Mesendoderm (in vitro differentiated cells): ENCODE results near the gene ENAH.

Experiments
- DNase-seq: peaks from one replicate; pipeline ENCODE4 v3.0.0; 2013
- H2AK5ac ChIP-seq: 2 replicates; pipeline ENCODE4 v1.6.1; 2013; ENCODE audit warnings: low read length, inconsistent platforms
- H2BK120ac ChIP-seq: 2 replicates; pipeline ENCODE4 v1.6.1; 2013; ENCODE audit warnings: low read depth, mild to moderate bottlenecking, low read length, moderate library complexity, mixed read lengths
- H2BK15ac ChIP-seq: replicated peaks from 2 replicates; pipeline ENCODE4 v1.6.1; 2013; ENCODE audit warnings: low read depth, mild to moderate bottlenecking, moderate library complexity
- H2BK5ac ChIP-seq: 2 replicates; pipeline ENCODE4 v1.6.1; 2013; ENCODE audit warnings: low read length, inconsistent platforms
- H3K18ac ChIP-seq: 2 replicates; pipeline ENCODE4 v1.6.1; 2013; ENCODE audit warnings: mild to moderate bottlenecking, low read length, mixed read lengths
- H3K23ac ChIP-seq: one replicate; pipeline ENCODE4 v1.6.1; 2013; ENCODE audit warnings: low read length
- H3K27ac ChIP-seq: 2 replicates; pipeline ENCODE4 v1.5.1; 2013; ENCODE audit warnings: low read depth, mild to moderate bottlenecking, inconsistent platforms, low read length, moderate library complexity
- H3K27me3 ChIP-seq: 2 replicates; pipeline ENCODE4 v1.6.1; 2013; ENCODE audit warnings: low read length, control low read depth, mild to moderate bottlenecking, inconsistent platforms; ENCODE audit not compliant: insufficient read depth, poor library complexity
- H3K36me3 ChIP-seq: 2 replicates; pipeline ENCODE4 v1.6.1; 2013; ENCODE audit warnings: low read length, inconsistent platforms; ENCODE audit not compliant: control insufficient read depth, insufficient read depth
- H3K4ac ChIP-seq: one replicate; pipeline ENCODE4 v1.6.1; 2013; ENCODE audit warnings: low read depth, mild to moderate bottlenecking, low read length, moderate library complexity
- H3K4me1 ChIP-seq: 2 replicates; pipeline ENCODE4 v1.6.1; 2013; ENCODE audit warnings: low read depth, low read length, inconsistent platforms; ENCODE audit not compliant: control insufficient read depth
- H3K4me2 ChIP-seq: 2 replicates; pipeline ENCODE4 v1.6.1; 2013; ENCODE audit warnings: low read length
- H3K4me3 ChIP-seq: 2 replicates; pipeline ENCODE4 v1.5.1; 2013; ENCODE audit warnings: mild to moderate bottlenecking, low read length
- H3K56ac ChIP-seq: one replicate; pipeline ENCODE4 v1.6.1; 2013; ENCODE audit warnings: low read length
- H3K79me1 ChIP-seq: 2 replicates; pipeline ENCODE4 v1.6.1; 2013; ENCODE audit warnings: low read length, inconsistent platforms
- H3K79me2 ChIP-seq: 2 replicates; pipeline ENCODE4 v1.6.1; 2013; ENCODE audit warnings: mild to moderate bottlenecking, low read length; ENCODE audit not compliant: control insufficient read depth, insufficient read depth
- H3K9ac ChIP-seq: 2 replicates; pipeline ENCODE4 v1.6.1; 2013; ENCODE audit warnings: low read length, inconsistent platforms
- H4K5ac ChIP-seq: one replicate; pipeline ENCODE4 v1.6.1; 2013; ENCODE audit warnings: low read length
- H4K8ac ChIP-seq: one replicate; pipeline ENCODE4 v1.6.1; 2013; ENCODE audit warnings: low read depth, mild to moderate bottlenecking, control low read depth, low read length, moderate library complexity
- WGBS: extraction: QIAGEN DNeasy Blood & Tissue Kit; methylation state at CpG from one replicate; pipeline ENCODE4 v1.1.7; 2013; ENCODE audit warnings: low lambda C conversion rate, missing lambda C conversion rate; ENCODE audit not compliant: insufficient coverage; ENCODE audit errors: extremely low coverage; 5-methylcytosine and 5-hydroxymethylcytosine counted together

Gene ENAH

GRCh38 chr1:225607355-225607754 lies 45.6 kb downstream of the ENAH start:
- no peaks in the 10 kb centered on the region for H3K36me3 ChIP-seq
- no peak overlapping the region for H2BK120ac ChIP-seq
- no CpG with 5 or more reads among the region's 3 CpGs for WGBS
- no peak overlapping the region for H3K4ac ChIP-seq
- H3K56ac ChIP-seq = no peak overlapping the region
- no peak overlapping the region for H3K23ac ChIP-seq
- DNase-seq = peak; percentile 30
- no peak overlapping the region for H4K5ac ChIP-seq
- no peaks in the 10 kb centered on the region for H3K4me1 ChIP-seq
- no peaks in the 10 kb centered on the region for H3K27me3 ChIP-seq
- no peak overlapping the region for H3K18ac ChIP-seq
- no peak overlapping the region for H3K4me3 ChIP-seq
- no peak overlapping the region for H3K4me2 ChIP-seq
- no peak overlapping the region for H2BK5ac ChIP-seq
- no peak overlapping the region for H2AK5ac ChIP-seq
- H3K79me2 ChIP-seq = peaks cover 65% of the 10 kb centered on the region
- H4K8ac ChIP-seq = no peak overlapping the region
- H3K9ac ChIP-seq = no peak overlapping the region
- no peak overlapping the region for H3K27ac ChIP-seq
- peaks cover 1% of the 10 kb centered on the region for H3K79me1 ChIP-seq
- no peak overlapping the region for H2BK15ac ChIP-seq

- Histone ChIP-seq H4K5ac (no peak overlapping the region), H3K4ac (no peak overlapping the region), H3K4me2 (no peak overlapping the region), H3K56ac (no peak overlapping the region), H2BK15ac (no peak overlapping the region), H2AK5ac (no peak overlapping the region), H3K79me1 (peaks cover 3% of the 10 kb centered on the region), H3K9ac (no peak overlapping the region), H3K23ac (no peak overlapping the region), H3K18ac (no peak overlapping the region), H3K27ac (no peak overlapping the region), H3K79me2 (peaks cover 58% of the 10 kb centered on the region), H3K27me3 (no peaks in the 10 kb centered on the region), H3K36me3 (no peaks in the 10 kb centered on the region), H3K4me3 (no peak overlapping the region), H2BK5ac (no peak overlapping the region), H4K8ac (no peak overlapping the region), H2BK120ac (no peak overlapping the region), H3K4me1 (no peaks in the 10 kb centered on the region)
- DNase-seq = no peak
These were observed 49.2 kb downstream of the ENAH start for GRCh38 chr1:225603538-225604354.

DNA sequence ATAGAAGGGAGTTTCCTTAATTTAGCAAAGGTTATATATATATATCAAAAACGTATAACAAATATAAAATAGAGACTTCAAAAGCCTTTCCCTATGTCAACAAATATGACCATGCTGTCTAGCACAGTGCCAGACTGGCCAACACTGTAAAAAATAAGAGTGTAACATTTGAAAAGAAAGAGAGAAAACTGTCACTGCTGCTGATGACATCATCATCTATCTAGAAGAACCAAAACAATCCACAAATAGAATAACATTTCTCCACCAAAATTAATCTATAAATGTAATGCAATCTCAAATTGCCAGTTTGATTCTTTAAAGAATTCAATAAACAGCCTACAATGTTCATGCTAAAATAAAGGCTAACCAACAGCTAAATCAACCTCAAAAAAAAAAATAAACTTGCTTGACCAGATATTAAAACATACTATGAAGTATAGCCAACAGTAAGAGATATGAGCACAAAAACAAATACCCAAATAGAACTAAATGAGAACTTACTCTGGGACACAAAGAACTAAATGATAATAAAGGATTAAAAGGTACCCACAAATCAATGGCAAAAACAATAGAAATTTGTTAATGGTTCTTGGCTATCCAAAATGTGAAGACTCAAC lies 50.2 kb downstream of the ENAH start:
- H3K36me3 ChIP-seq = no peaks in the 10 kb centered on the region
- H3K9ac ChIP-seq = no peak overlapping the region
- H3K27ac ChIP-seq = no peak overlapping the region
- DNase-seq = no peak
- no peak overlapping the region for H4K5ac ChIP-seq
- no peak overlapping the region for H2BK15ac ChIP-seq
- no peak overlapping the region for H3K4me3 ChIP-seq
- no peak overlapping the region for H2BK5ac ChIP-seq
- no peak overlapping the region for H3K23ac ChIP-seq
- H3K56ac ChIP-seq = no peak overlapping the region
- whole genome bisulfite sequencing = no CpG with 5 or more reads among the region's 1 CpG
- H3K27me3 ChIP-seq = no peaks in the 10 kb centered on the region
- H2AK5ac ChIP-seq = no peak overlapping the region
- peaks cover 3% of the 10 kb centered on the region for H3K79me1 ChIP-seq
- peaks cover 56% of the 10 kb centered on the region for H3K79me2 ChIP-seq
- H3K4ac ChIP-seq = no peak overlapping the region
- no peak overlapping the region for H3K4me2 ChIP-seq
- H3K4me1 ChIP-seq = no peaks in the 10 kb centered on the region
- H2BK120ac ChIP-seq = no peak overlapping the region
- H4K8ac ChIP-seq = no peak overlapping the region
- no peak overlapping the region for H3K18ac ChIP-seq

DNA sequence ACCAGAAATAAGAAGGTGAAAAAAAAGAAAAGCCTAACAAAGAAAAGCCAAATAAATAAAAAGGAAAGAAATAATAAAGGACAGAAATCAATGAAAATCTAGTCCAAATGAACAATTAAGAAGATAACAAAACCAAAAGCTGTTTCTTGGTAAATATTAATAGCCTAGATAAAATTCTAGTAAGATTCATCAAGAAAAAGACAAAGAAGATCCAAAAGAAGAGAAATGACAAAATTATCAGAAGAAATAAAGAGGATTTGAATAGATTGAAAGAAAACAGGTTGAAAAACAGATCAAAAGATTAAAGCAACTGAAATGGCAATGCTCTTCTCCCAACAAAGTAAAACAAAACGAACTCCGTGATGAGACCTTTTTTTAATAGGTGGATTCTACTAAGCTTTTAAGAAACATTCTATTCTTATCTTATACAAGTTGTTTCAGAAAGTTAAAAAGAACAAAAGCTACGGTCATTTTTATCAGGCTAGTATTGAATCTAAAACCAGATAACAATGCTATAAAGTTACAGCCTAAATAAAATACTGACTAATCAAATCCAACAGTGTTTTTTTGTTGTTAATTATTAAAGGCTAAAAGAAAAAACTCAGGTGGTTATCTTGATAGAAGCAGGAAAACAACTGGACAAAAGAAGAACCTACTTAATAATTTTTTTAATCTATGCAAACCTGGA lies 50.9 kb downstream of the ENAH start:
- Histone ChIP-seq H3K18ac (no peak overlapping the region), H3K27ac (no peak overlapping the region), H3K56ac (no peak overlapping the region), H2AK5ac (no peak overlapping the region), H3K9ac (no peak overlapping the region), H2BK15ac (no peak overlapping the region), H3K27me3 (no peaks in the 10 kb centered on the region), H3K4ac (no peak overlapping the region), H4K5ac (no peak overlapping the region), H3K4me1 (no peaks in the 10 kb centered on the region), H3K36me3 (no peaks in the 10 kb centered on the region), H3K79me2 (peaks cover 54% of the 10 kb centered on the region), H2BK5ac (no peak overlapping the region), H3K4me2 (no peak overlapping the region), H2BK120ac (no peak overlapping the region), H3K23ac (no peak overlapping the region), H4K8ac (no peak overlapping the region), H3K79me1 (peaks cover 3% of the 10 kb centered on the region), H3K4me3 (no peak overlapping the region)
- WGBS = no CpG with 5 or more reads among the region's 3 CpGs
- no peak for DNase-seq

DNA sequence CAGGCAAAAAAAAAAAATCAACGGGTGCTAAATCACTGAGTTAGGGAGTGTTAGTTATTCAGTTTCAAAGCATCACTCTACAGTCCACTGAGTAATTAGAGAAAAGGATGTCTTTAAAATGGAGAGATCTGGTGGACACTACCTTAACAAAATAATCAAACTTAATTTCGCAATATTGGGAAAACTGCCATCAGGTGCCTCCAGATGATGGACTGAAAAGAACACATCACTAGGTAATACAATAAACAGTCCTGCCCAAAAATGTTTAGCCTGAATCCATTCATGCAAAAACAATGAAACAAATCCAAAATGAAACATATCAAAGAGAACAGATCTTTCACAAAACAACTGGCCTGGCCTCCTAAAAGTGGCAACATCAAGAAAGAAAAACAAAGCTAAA lies 54.1 kb downstream of the ENAH start:
- no peak overlapping the region for H3K4me3 ChIP-seq
- H2BK15ac ChIP-seq = no peak overlapping the region
- H2AK5ac ChIP-seq = no peak overlapping the region
- H3K27ac ChIP-seq = no peak overlapping the region
- peaks cover 45% of the 10 kb centered on the region for H3K79me2 ChIP-seq
- H3K56ac ChIP-seq = no peak overlapping the region
- H4K8ac ChIP-seq = no peak overlapping the region
- no peaks in the 10 kb centered on the region for H3K27me3 ChIP-seq
- H2BK5ac ChIP-seq = no peak overlapping the region
- peaks cover 3% of the 10 kb centered on the region for H3K79me1 ChIP-seq
- H2BK120ac ChIP-seq = no peak overlapping the region
- no peak overlapping the region for H3K4ac ChIP-seq
- H3K23ac ChIP-seq = no peak overlapping the region
- WGBS = no CpG with 5 or more reads among the region's 2 CpGs
- H3K4me1 ChIP-seq = no peaks in the 10 kb centered on the region
- no peaks in the 10 kb centered on the region for H3K36me3 ChIP-seq
- DNase-seq = no peak
- no peak overlapping the region for H3K9ac ChIP-seq
- no peak overlapping the region for H3K18ac ChIP-seq
- H4K5ac ChIP-seq = no peak overlapping the region
- H3K4me2 ChIP-seq = no peak overlapping the region
